MG63 (cell line): Measurements from ENCODE around the gene ARHGAP22. TPM values are rescaled to one million over a fixed set of nuclear protein-coding genes. Genes with fewer than 3 reads are reported as not detected.
"Not testable (repeated sequence)": the region's sequence is repeated elsewhere in the genome, so short reads cannot be mapped to it uniquely, and the experiment has no call there.

Source experiments
- DNase-seq: peaks from one replicate; pipeline ENCODE4 v3.0.0-alpha.2; 2020
- H3K27me3 ChIP-seq: fragments of 250-450 bp; sonication (Bioruptor Pico); 2 replicates; pipeline ENCODE4 v1.5.1; 2020; ENCODE audit warnings: mild to moderate bottlenecking, moderate library complexity
- H3K36me3 ChIP-seq: fragments of 250-450 bp; sonication (Bioruptor Pico); 2 replicates; pipeline ENCODE4 v1.5.1; 2020; ENCODE audit warnings: mild to moderate bottlenecking, moderate library complexity
- H3K4me3 ChIP-seq: fragments of 250-450 bp; sonication (Bioruptor Pico); 2 replicates; pipeline ENCODE4 v1.5.1; 2020; ENCODE audit warnings: mild to moderate bottlenecking, moderate library complexity
- H3K9me3 ChIP-seq: fragments of 250-450 bp; sonication (Bioruptor Pico); 2 replicates; pipeline ENCODE4 v1.5.1; 2020; ENCODE audit warnings: mild to moderate bottlenecking, moderate library complexity
- total RNA-seq: library from RNA; depleted of rRNA; stranded (reverse); fragments of >200 nt; shearing (Covaris generic); gene quantifications from 2 replicates; pipeline ENCODE4 v1.2.3, GENCODE V29; 2014; ENCODE audit warnings: low replicate concordance

Gene ARHGAP22
- total RNA-seq, 1 experiment from 2014 or later = 23.2 TPM

- H3K9me3 ChIP-seq = no peaks in the 10 kb centered on the region
- H3K27me3 ChIP-seq = no peaks in the 10 kb centered on the region
- DNase-seq = no peak
- no peak overlapping the region for H3K4me3 ChIP-seq
- peaks cover 2% of the 10 kb centered on the region; the same call in 1 of the 2 replicates for H3K36me3 ChIP-seq
Observed at GRCh38 chr10:48423884-48424283, 181.0 kb downstream of the ARHGAP22 start.

GRCh38 chr10:48421862-48422261 is 183.0 kb downstream of the ARHGAP22 start:
- H3K27me3 ChIP-seq, DNase-seq, H3K36me3 ChIP-seq, H3K4me3 ChIP-seq, H3K9me3 ChIP-seq: not testable (repeated sequence)

- Histone ChIP-seq H3K27me3 (no peaks in the 10 kb centered on the region), H3K9me3 (no peaks in the 10 kb centered on the region), H3K4me3 (no peak overlapping the region), H3K36me3 (peaks cover 7% of the 10 kb centered on the region)
- no peak for DNase-seq
Observed at GRCh38 chr10:48419714-48420113, 185.2 kb downstream of the ARHGAP22 start.

- DNase-seq = no peak
- peaks cover 13% of the 10 kb centered on the region for H3K36me3 ChIP-seq
- H3K9me3 ChIP-seq = peaks cover under 1% of the 10 kb centered on the region
- no peaks in the 10 kb centered on the region for H3K27me3 ChIP-seq
- no peak overlapping the region for H3K4me3 ChIP-seq
Observed at GRCh38 chr10:48418189-48418788, 186.6 kb downstream of the ARHGAP22 start.

- Histone ChIP-seq H3K4me3 (no peak overlapping the region), H3K36me3 (peaks cover 22% of the 10 kb centered on the region), H3K27me3 (no peaks in the 10 kb centered on the region), H3K9me3 (peaks cover 10% of the 10 kb centered on the region)
- DNase-seq = no peak
Observed at GRCh38 chr10:48417374-48417773, 187.5 kb downstream of the ARHGAP22 start.

GRCh38 chr10:48416584-48417232 is 188.2 kb downstream of the ARHGAP22 start:
- peaks cover 29% of the 10 kb centered on the region for H3K36me3 ChIP-seq
- H3K4me3 ChIP-seq = no peak overlapping the region
- DNase-seq = no peak
- no peaks in the 10 kb centered on the region for H3K27me3 ChIP-seq
- peaks cover 16% of the 10 kb centered on the region for H3K9me3 ChIP-seq

GRCh38 chr10:48414778-48415177 is 190.1 kb downstream of the ARHGAP22 start:
- Histone ChIP-seq H3K4me3 (no peak overlapping the region), H3K9me3 (peaks cover 19% of the 10 kb centered on the region), H3K27me3 (no peaks in the 10 kb centered on the region), H3K36me3 (peaks cover 44% of the 10 kb centered on the region)
- peak; percentile 14 for DNase-seq

GRCh38 chr10:48414160-48414559 is 190.7 kb downstream of the ARHGAP22 start:
- Histone ChIP-seq H3K27me3 (no peaks in the 10 kb centered on the region), H3K9me3 (peaks cover 19% of the 10 kb centered on the region), H3K4me3 (no peak overlapping the region), H3K36me3 (peaks cover 49% of the 10 kb centered on the region)
- DNase-seq = no peak

- H3K36me3 ChIP-seq = peaks cover 51% of the 10 kb centered on the region
- H3K27me3 ChIP-seq = no peaks in the 10 kb centered on the region
- no peak for DNase-seq
- no peak overlapping the region for H3K4me3 ChIP-seq
- H3K9me3 ChIP-seq = peaks cover 19% of the 10 kb centered on the region
Observed at GRCh38 chr10:48412933-48413332, 191.9 kb downstream of the ARHGAP22 start.

- Histone ChIP-seq H3K36me3 (peaks cover 51% of the 10 kb centered on the region), H3K4me3 (no peak overlapping the region), H3K27me3 (no peaks in the 10 kb centered on the region), H3K9me3 (peaks cover 19% of the 10 kb centered on the region)
- no peak for DNase-seq
Observed at GRCh38 chr10:48412081-48412480, 192.8 kb downstream of the ARHGAP22 start.

GRCh38 chr10:48411510-48411909 is 193.4 kb downstream of the ARHGAP22 start:
- peaks cover 51% of the 10 kb centered on the region for H3K36me3 ChIP-seq
- H3K9me3 ChIP-seq = peaks cover 19% of the 10 kb centered on the region

GRCh38 chr10:48410503-48410902 is 194.4 kb downstream of the ARHGAP22 start:
- DNase-seq = no peak
- H3K4me3 ChIP-seq = no peak overlapping the region
- peaks cover 19% of the 10 kb centered on the region for H3K9me3 ChIP-seq
- peaks cover 50% of the 10 kb centered on the region for H3K36me3 ChIP-seq
- no peaks in the 10 kb centered on the region for H3K27me3 ChIP-seq

More at GRCh38 chr10:48411510-48411909, 193.4 kb downstream of the ARHGAP22 start:
- Histone ChIP-seq H3K4me3 (no peak overlapping the region), H3K27me3 (no peaks in the 10 kb centered on the region)
- DNase-seq = no peak

- Histone ChIP-seq H3K27me3 (no peaks in the 10 kb centered on the region), H3K4me3 (no peak overlapping the region), H3K9me3 (peaks cover 3% of the 10 kb centered on the region), H3K36me3 (peaks cover 24% of the 10 kb centered on the region)
- DNase-seq = no peak
Observed at GRCh38 chr10:48406658-48407057, 198.2 kb downstream of the ARHGAP22 start.

- Histone ChIP-seq H3K36me3 (peaks cover 21% of the 10 kb centered on the region), H3K27me3 (no peaks in the 10 kb centered on the region), H3K4me3 (no peak overlapping the region), H3K9me3 (peaks cover 3% of the 10 kb centered on the region)
- no peak for DNase-seq
Observed at GRCh38 chr10:48406204-48406603, 198.7 kb downstream of the ARHGAP22 start.

GRCh38 chr10:48404646-48405045 is 200.2 kb downstream of the ARHGAP22 start:
- no peak for DNase-seq
- Histone ChIP-seq H3K27me3 (no peaks in the 10 kb centered on the region), H3K9me3 (no peaks in the 10 kb centered on the region; the same call in 1 of the 2 replicates), H3K36me3 (peaks cover 7% of the 10 kb centered on the region), H3K4me3 (no peak overlapping the region)

GRCh38 chr10:48400850-48401220 is 204.0 kb downstream of the ARHGAP22 start:
- Histone ChIP-seq H3K36me3 (no peaks in the 10 kb centered on the region; the same call in none of the 2 replicates), H3K4me3 (no peak overlapping the region), H3K9me3 (no peaks in the 10 kb centered on the region; the same call in 1 of the 2 replicates), H3K27me3 (no peaks in the 10 kb centered on the region)
- DNase-seq = no peak

GRCh38 chr10:48400129-48400849 is 204.6 kb downstream of the ARHGAP22 start:
- H3K4me3 ChIP-seq = no peak overlapping the region
- no peaks in the 10 kb centered on the region for H3K9me3 ChIP-seq
- DNase-seq = no peak
- H3K36me3 ChIP-seq = no peaks in the 10 kb centered on the region; the same call in 1 of the 2 replicates
- H3K27me3 ChIP-seq = no peaks in the 10 kb centered on the region
